ENCODE results near the gene RUNX1.

Gene RUNX1

GRCh38 chr21:35035116-35035515 lies 14.0 kb downstream of the RUNX1 start:
- FAIRE-seq = no peak

- no peak for FAIRE-seq
These were observed 14.7 kb downstream of the RUNX1 start for GRCh38 chr21:35034203-35034926.

GRCh38 chr21:35032474-35033263 lies 16.4 kb downstream of the RUNX1 start:
- FAIRE-seq = no peak

GRCh38 chr21:35028451-35028978 lies 20.6 kb downstream of the RUNX1 start:
- FAIRE-seq = no peak

- no peak for FAIRE-seq
These were observed 21.3 kb downstream of the RUNX1 start for GRCh38 chr21:35027563-35028450.

- FAIRE-seq = no peak
These were observed 22.2 kb downstream of the RUNX1 start for GRCh38 chr21:35026617-35027562.

GRCh38 chr21:35026153-35026500 lies 23.0 kb downstream of the RUNX1 start:
- no peak for FAIRE-seq

GRCh38 chr21:35025206-35026152 lies 23.6 kb downstream of the RUNX1 start:
- no peak for FAIRE-seq

- no peak for FAIRE-seq
These were observed 24.6 kb downstream of the RUNX1 start for GRCh38 chr21:35024513-35024912.

GRCh38 chr21:35024071-35024420 lies 25.1 kb downstream of the RUNX1 start:
- no peak for FAIRE-seq

- no peak for FAIRE-seq
These were observed 25.6 kb downstream of the RUNX1 start for GRCh38 chr21:35023396-35024070.

GRCh38 chr21:35021546-35021945 lies 27.6 kb downstream of the RUNX1 start:
- no peak for FAIRE-seq

- no peak for FAIRE-seq
These were observed 28.2 kb downstream of the RUNX1 start for GRCh38 chr21:35020902-35021301.

GRCh38 chr21:35020436-35020835 lies 28.7 kb downstream of the RUNX1 start:
- FAIRE-seq = no peak

- FAIRE-seq = no peak
These were observed 29.5 kb downstream of the RUNX1 start for GRCh38 chr21:35019631-35020032.

GRCh38 chr21:35017256-35017655 lies 31.8 kb downstream of the RUNX1 start:
- no peak for FAIRE-seq

GRCh38 chr21:35016517-35017188 lies 32.4 kb downstream of the RUNX1 start:
- FAIRE-seq = no peak

- no peak for FAIRE-seq
These were observed 33.0 kb downstream of the RUNX1 start for GRCh38 chr21:35016071-35016470.

GRCh38 chr21:35015435-35016024 lies 33.6 kb downstream of the RUNX1 start:
- no peak for FAIRE-seq
